Tibial nerve (tissue), 3 donors: ENCODE measurements around the gene HIPK2.

ENCODE experiments used
- POLR2A ChIP-seq, 2 donors: fragments of 450-650 bp; IDR thresholded peaks; one replicate each; pipeline ENCODE4 v1.6.1; 2017; ENCODE audit warnings: antibody characterized with exemption in 2 of 2, mild to moderate bottlenecking in 2 of 2, moderate library complexity in 2 of 2
- TF ChIP-seq, protein P1 (sequence below), 5 experiments: fragments of 200-600 bp in 3 of 5; fragments of 450-650 bp in 2 of 5; sonication (generic) in 3 of 5; IDR thresholded peaks; one replicate each; pipeline ENCODE4 v1.5.1; 2016 to 2019; ENCODE audit warnings: antibody characterized with exemption in 5 of 5, mild to moderate bottlenecking in 3 of 5, moderate library complexity in 2 of 5

DNA sequence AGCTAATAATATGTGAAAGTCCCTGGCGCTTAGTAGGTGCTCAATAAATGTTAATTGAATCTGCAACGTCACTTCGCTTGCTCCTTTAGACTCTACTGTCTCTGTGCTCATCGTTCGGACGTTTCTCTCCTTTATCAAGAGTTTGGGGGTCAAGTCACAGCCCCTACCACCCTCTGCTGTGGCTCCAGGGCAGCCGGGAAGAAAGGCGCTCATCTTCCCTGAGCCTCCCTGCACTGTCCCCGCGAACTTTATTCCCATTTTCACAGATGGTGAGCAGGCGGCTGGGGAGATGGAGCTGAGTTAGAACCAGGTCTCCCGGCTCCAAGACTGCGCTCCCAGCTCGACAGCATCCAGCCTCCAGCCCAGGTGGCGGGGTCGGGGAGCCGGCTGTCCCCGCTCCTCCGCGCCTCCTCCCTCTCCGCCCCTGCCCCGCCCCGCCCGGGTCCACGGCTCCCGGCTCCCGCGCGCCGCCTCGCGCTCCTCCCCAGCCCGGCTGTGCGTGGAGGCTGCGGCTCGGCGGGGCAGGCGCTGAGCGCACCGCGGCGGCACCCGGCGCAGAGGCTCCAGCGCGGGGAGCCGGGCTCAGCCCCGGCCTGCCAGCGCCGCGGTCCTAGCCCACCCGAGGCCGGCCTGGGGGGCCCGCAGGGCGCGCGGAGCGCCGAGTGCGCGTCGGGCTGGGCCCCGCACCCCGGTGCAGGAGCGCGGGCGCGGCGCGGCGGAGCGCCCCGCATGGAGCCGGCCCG, 254.4 kb downstream of the HIPK2 start, which contains the start of gene CLEC2L:
- TF ChIP-seq, protein P1, sequence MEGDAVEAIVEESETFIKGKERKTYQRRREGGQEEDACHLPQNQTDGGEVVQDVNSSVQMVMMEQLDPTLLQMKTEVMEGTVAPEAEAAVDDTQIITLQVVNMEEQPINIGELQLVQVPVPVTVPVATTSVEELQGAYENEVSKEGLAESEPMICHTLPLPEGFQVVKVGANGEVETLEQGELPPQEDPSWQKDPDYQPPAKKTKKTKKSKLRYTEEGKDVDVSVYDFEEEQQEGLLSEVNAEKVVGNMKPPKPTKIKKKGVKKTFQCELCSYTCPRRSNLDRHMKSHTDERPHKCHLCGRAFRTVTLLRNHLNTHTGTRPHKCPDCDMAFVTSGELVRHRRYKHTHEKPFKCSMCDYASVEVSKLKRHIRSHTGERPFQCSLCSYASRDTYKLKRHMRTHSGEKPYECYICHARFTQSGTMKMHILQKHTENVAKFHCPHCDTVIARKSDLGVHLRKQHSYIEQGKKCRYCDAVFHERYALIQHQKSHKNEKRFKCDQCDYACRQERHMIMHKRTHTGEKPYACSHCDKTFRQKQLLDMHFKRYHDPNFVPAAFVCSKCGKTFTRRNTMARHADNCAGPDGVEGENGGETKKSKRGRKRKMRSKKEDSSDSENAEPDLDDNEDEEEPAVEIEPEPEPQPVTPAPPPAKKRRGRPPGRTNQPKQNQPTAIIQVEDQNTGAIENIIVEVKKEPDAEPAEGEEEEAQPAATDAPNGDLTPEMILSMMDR (IDR thresholded peaks at IDR 0.05), result no peak
- TF ChIP-seq POLR2A (IDR thresholded peaks at IDR 0.05), result no peak
